CD4-positive, alpha-beta T cell (primary cell): ENCODE data around the gene MYORG. TPM values are rescaled to one million over a fixed set of nuclear protein-coding genes. Genes with fewer than 3 reads are reported as not detected.

Source experiments
- ATAC-seq: fragments of 200-7000 bp; cut with Tn5 transposase; one replicate; pipeline ENCODE4 v1.10.0; 2022; ENCODE audit warnings: mild to moderate bottlenecking; ENCODE audit not compliant: poor library complexity
- CTCF ChIA-PET: fragments of 350-600 bp; sonication (Branson Sonifier 250); formaldehyde crosslinking; loops from one replicate; lab custom pipeline; 2021; ENCODE audit warnings: antibody characterized with exemption, inconsistent platforms; lab: Charles Lee
- POLR2A ChIA-PET: fragments of 350-600 bp; sonication (Branson Sonifier 250); formaldehyde crosslinking; loops from one replicate; lab custom pipeline; 2021; ENCODE audit warnings: antibody characterized with exemption, inconsistent platforms; lab: Charles Lee
- DNase-seq, 14 experiments: peaks; one replicate each; pipeline ENCODE4 v3.0.0-alpha.2; 2013 to 2020; ENCODE audit warnings: mixed read lengths in 2 of 14
- H3K27ac ChIP-seq, 2 donors: one replicate each; pipeline versions ENCODE4 v1.5.1 to v1.7.0; 2013; ENCODE audit warnings: low read length in 2 of 2, low read depth in 1 of 2, mild to moderate bottlenecking in 1 of 2
- H3K27me3 ChIP-seq, 2 experiments: 1 replicate in 1 of 2; 2 replicates in 1 of 2; pipeline versions ENCODE4 v1.6.1 to v1.7.0; 2013; ENCODE audit warnings: low read length in 2 of 2, control low read depth in 1 of 2, mild to moderate bottlenecking in 1 of 2, moderate library complexity in 1 of 2; ENCODE audit not compliant: insufficient read depth in 2 of 2, control insufficient read depth in 1 of 2
- H3K36me3 ChIP-seq: one replicate; pipeline ENCODE4 v1.6.1; 2013; ENCODE audit warnings: low read length, control low read depth; ENCODE audit not compliant: insufficient read depth
- H3K4me1 ChIP-seq: one replicate; pipeline ENCODE4 v1.6.1; 2013; ENCODE audit warnings: low read length, control low read depth; ENCODE audit not compliant: insufficient read depth
- H3K4me3 ChIP-seq: one replicate; pipeline ENCODE4 v1.5.1; 2013; ENCODE audit warnings: mild to moderate bottlenecking, low read length, moderate library complexity
- H3K9me3 ChIP-seq, 2 experiments: 1 replicate in 1 of 2; 2 replicates in 1 of 2; pipeline versions ENCODE4 v1.6.1 to v1.7.0; 2013; ENCODE audit warnings: low read length in 2 of 2, mild to moderate bottlenecking in 2 of 2, control low read depth in 1 of 2, moderate library complexity in 1 of 2; ENCODE audit not compliant: control insufficient read depth in 1 of 2, insufficient read depth in 1 of 2
- H3K27ac Mint-ChIP-seq: one replicate; pipeline ENCODE4 v1.8.0; 2020; ENCODE audit warnings: mixed read lengths
- H3K27me3 Mint-ChIP-seq: one replicate; pipeline ENCODE4 v1.8.0; 2021; ENCODE audit warnings: mixed read lengths
- H3K36me3 Mint-ChIP-seq: one replicate; pipeline ENCODE4 v1.8.0; 2021; ENCODE audit warnings: low read depth, mixed read lengths
- H3K4me1 Mint-ChIP-seq: one replicate; pipeline ENCODE4 v1.8.0; 2021; ENCODE audit warnings: low read depth, mixed read lengths
- H3K4me3 Mint-ChIP-seq: one replicate; pipeline ENCODE4 v1.8.0; 2020; ENCODE audit warnings: mild to moderate bottlenecking, mixed read lengths
- H3K9me3 Mint-ChIP-seq: one replicate; pipeline ENCODE4 v1.8.0; 2020; ENCODE audit warnings: mixed read lengths
- CTCF ChIP-seq: fragments of 200-600 bp; IDR thresholded peaks from one replicate; pipeline ENCODE4 v1.8.0; 2022; ENCODE audit warnings: antibody characterized with exemption, mild to moderate bottlenecking
- intact Hi-C, 2 experiments: fragments of 100-400 bp; cut with DNase I in 1 of 2; cut with micrococcal nuclease in 1 of 2; formaldehyde crosslinking; loops; one replicate each; pipeline versions ENCODE4 v1.15.1 to v1.9.0; 2023 to 2025; cut with DNase I, micrococcal nuclease
- total RNA-seq, 174 experiments: library from RNA in 2 of 174; stranded (reverse) in 2 of 174; gene quantifications; one replicate each; pipeline ENCODE4 v1.2.3 and lab custom pipeline; 2021 to 2026

The MYORG gene
- total RNA-seq, 2 experiments from 2014 or later = 0.42 to 0.58 TPM

- Histone ChIP-seq H3K36me3 (no peaks in the 10 kb centered on the region), H3K27ac (no peak overlapping the region), H3K9me3 (no peaks in the 10 kb centered on the region), H3K27me3 (no peaks in the 10 kb centered on the region), H3K4me3 (no peak overlapping the region), H3K4me1 (peaks cover 21% of the 10 kb centered on the region)
- no peak for TF ChIP-seq CTCF
- ATAC-seq (no peak), DNase-seq (no peak)
- Mint-ChIP-seq H3K9me3 (no peaks in the 10 kb centered on the region), H3K36me3 (no peaks in the 10 kb centered on the region), H3K27me3 (no peaks in the 10 kb centered on the region), H3K4me3 (no peak overlapping the region), H3K4me1 (peaks cover 33% of the 10 kb centered on the region), H3K27ac (no peak overlapping the region)
- intact Hi-C loops = loop anchor here in 1 of 2 experiments (2.0 to 10.0 kb wide), 3 partner anchors 69 to 280 kb away; partner anchors contain the start of gene ENHO
- ChIA-PET CTCF (no interaction called here), POLR2A (no interaction called here)
Observed at GRCh38 chr9:34326690-34327089, 50.0 kb downstream of the MYORG start.

- no peak overlapping the region for H3K27ac Mint-ChIP-seq
- ChIA-PET POLR2A (no interaction called here), CTCF (no interaction called here)
- TF ChIP-seq CTCF = no peak
- intact Hi-C loops = loop anchor here in 1 of 2 experiments (10.0 kb wide), 1 partner anchor 202 kb away; the partner anchor contains the start of gene ENHO
- peaks cover 2% of the 10 kb centered on the region for H3K4me1 Mint-ChIP-seq
- Histone ChIP-seq H3K9me3 (no peaks in the 10 kb centered on the region), H3K27ac (no peak overlapping the region), H3K4me3 (no peak overlapping the region), H3K4me1 (no peaks in the 10 kb centered on the region), H3K27me3 (no peaks in the 10 kb centered on the region), H3K36me3 (no peaks in the 10 kb centered on the region)
- no peak for DNase-seq
- no peak overlapping the region for H3K4me3 Mint-ChIP-seq
- ATAC-seq = no peak
- no peaks in the 10 kb centered on the region for H3K27me3 Mint-ChIP-seq
- no peaks in the 10 kb centered on the region for H3K9me3 Mint-ChIP-seq
- no peaks in the 10 kb centered on the region for H3K36me3 Mint-ChIP-seq
Observed at GRCh38 chr9:34322899-34323591, 53.7 kb downstream of the MYORG start.

GRCh38 chr9:34321451-34321850, 55.2 kb downstream of the MYORG start:
- Mint-ChIP-seq H3K9me3 (no peaks in the 10 kb centered on the region), H3K4me1 (no peaks in the 10 kb centered on the region), H3K36me3 (no peaks in the 10 kb centered on the region), H3K27ac (no peak overlapping the region), H3K4me3 (no peak overlapping the region), H3K27me3 (no peaks in the 10 kb centered on the region)
- no peak for TF ChIP-seq CTCF
- Histone ChIP-seq H3K27me3 (no peaks in the 10 kb centered on the region), H3K36me3 (no peaks in the 10 kb centered on the region), H3K27ac (no peak overlapping the region), H3K4me3 (no peak overlapping the region), H3K4me1 (no peaks in the 10 kb centered on the region), H3K9me3 (no peaks in the 10 kb centered on the region)
- ChIA-PET POLR2A (no interaction called here), CTCF (interaction anchor here (0.6 kb wide), 1 partner anchor 599 kb away, joined by 3 read pairs; no protein-coding TSS in a partner anchor)
- ATAC-seq = no peak
- DNase-seq = no peak
- intact Hi-C loops = loop anchor here in 1 of 2 experiments (10.0 kb wide), 1 partner anchor 203 kb away; the partner anchor contains the start of gene ENHO
